Skin epidermis (tissue), 12 donors: ENCODE data around the gene PHKB.

Experiments used
- H3K27ac ChIP-seq, 21 experiments: fragments of 200-600 bp; sonication (generic) in 11 of 21; one replicate each; pipeline ENCODE4 v1.5.0; 2020; ENCODE audit warnings: mild to moderate bottlenecking in 3 of 21, inconsistent platforms in 2 of 21, moderate library complexity in 2 of 21
- H3K4me3 ChIP-seq, 7 experiments: fragments of 200-600 bp; sonication (generic) in 2 of 7; one replicate each; pipeline ENCODE4 v1.5.0; 2020; ENCODE audit warnings: inconsistent platforms in 2 of 7, mild to moderate bottlenecking in 2 of 7, moderate library complexity in 1 of 7

Gene PHKB

GRCh38 chr16:47750371-47750770 lies 289.2 kb downstream of the PHKB start:
- Histone ChIP-seq H3K4me3 (no peak overlapping the region), H3K27ac (no peak overlapping the region)
